GM19099 (cell line): ENCODE data around the gene AHCYL1.

ENCODE experiments used
- POLR2A ChIP-seq: IDR thresholded peaks from 3 replicates; pipeline ENCODE4 v1.6.1; 2011; ENCODE audit warnings: low read depth; ENCODE audit not compliant: insufficient read length; ENCODE audit errors: extremely low read depth

Gene AHCYL1

DNA sequence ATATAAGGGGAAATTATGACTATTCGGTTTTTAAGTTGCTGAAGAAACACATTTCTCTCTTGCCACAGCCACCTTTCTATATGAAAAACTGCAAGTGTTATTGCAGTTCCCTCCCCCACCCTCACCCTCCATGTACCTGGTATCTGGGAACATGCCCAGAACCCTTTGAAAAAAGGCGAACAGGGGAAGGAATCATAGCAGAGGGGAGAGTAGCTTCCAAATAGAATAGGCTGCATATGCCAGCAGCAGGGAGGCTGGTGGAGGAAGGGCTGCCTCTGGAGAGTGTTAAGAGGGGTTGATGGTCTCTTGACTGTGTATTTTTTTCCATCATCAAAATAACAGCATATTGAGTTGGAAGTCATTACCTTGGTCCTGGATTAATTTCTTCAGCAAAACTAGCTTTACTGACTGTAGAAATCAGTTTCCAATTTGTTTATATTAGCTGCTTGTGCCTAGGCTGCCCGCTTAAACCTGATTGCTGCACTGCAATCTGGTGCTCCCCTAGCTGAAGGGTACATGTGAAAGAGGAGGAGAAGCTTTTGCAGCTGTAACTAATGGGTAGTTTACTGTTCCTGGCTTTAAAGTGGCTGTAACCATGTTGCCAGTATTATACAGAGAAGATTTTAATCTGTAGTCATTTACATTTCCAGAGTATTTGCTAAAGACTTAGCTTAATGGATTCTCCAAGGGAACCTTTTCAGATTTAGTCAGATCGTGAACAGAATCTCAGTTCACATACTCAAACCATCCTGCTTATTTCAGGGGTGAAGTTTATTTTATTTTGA is 22.7 kb downstream of the AHCYL1 start:
- no peak for TF ChIP-seq POLR2A

DNA sequence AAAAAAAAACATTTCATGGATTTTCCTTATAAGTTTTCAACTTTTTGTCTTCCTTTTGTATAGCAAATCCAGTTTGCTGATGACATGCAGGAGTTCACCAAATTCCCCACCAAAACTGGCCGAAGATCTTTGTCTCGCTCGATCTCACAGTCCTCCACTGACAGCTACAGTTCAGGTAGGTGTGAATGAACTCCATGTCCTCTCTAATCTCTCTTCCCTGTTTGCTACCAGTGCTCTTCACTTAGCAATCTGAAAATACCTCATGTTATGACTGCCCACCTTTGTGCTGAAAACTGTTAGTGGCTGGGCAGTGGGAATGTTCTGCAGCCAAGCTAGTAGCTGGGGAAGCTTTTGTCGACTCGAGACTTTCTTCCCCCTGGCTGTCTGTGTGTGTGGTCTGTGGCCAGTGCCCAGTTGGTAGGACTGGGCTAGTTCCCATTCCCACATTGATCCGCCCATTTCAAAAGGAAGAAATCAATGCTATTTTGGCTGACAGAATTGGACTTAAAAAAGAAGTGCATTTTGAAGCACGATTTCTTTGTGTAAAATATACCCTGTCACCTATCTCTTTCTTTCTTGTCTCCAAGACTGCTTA is 24.5 kb downstream of the AHCYL1 start:
- TF ChIP-seq POLR2A: no peak

DNA sequence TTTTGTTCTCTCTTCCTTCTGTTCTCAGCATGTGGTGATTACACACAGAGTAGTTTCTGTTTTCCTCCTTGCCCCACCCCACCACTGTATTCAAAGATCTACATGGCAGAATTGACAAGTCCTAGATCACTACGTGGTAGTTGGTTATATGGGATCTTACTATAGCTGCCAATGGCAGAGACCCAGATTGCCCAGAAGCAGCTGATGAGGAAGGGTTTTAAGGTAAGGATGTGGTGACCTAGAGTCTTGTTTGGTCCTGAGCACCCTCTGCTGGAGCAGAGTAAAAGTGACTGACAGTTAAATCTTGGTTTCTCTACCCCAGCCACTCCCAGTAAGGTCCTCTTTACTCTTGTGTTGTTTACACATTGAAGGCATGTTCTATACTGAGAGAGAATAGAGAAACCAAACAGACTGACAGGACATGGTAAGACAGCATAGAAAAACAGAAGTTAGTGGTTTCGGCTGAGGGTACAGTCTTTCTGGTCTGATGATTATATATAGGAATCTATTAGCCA is 27.0 kb downstream of the AHCYL1 start:
- TF ChIP-seq POLR2A: no peak

DNA sequence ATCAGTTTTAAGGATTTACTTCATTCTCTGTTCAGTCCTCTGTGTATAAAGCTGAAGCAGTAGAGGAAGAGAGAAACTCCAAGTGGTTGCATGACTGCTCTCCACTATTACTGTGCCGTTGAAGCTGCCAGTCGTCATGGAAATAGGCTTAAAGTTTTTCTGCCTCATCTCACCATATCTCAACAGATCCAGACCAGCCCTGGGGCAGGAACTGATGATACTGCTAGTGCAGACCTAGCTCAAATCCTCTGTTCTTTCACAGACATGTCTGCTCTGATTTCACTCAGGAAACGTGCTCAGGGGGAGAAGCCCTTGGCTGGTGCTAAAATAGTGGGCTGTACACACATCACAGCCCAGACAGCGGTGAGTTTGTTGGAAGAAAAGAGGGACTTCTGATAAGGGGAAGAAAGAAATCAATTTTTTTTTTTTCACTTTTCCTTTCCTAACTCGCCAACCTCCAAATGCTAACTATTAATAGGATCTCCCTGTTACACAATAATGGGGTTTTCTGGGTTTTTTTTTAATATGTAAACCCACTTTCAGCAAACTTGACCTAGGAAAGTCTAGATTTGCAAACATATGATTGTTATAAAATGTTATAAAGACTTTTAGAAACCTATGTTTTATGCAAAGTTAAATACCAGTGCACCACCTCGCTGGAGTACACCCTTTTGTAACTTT is 27.7 kb downstream of the AHCYL1 start:
- no peak for TF ChIP-seq POLR2A

DNA sequence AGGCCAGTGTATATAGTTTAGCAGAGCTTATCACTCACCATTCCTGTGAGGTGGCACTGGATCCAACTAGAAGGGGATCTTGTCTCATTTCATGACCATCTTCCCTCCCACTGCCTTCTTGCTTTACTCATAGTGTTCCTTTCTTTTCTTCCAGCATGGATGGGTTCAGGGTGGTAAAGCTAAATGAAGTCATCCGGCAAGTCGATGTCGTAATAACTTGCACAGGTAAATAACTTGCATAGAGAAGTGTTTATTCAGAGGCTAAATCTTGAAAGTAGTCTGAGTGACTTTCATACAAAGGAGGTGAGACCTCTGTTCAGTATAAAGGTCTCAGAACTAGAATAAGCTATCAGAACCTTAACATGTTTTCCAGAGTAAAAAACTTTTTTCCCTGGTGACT is 33.2 kb downstream of the AHCYL1 start:
- TF ChIP-seq POLR2A: no peak

DNA sequence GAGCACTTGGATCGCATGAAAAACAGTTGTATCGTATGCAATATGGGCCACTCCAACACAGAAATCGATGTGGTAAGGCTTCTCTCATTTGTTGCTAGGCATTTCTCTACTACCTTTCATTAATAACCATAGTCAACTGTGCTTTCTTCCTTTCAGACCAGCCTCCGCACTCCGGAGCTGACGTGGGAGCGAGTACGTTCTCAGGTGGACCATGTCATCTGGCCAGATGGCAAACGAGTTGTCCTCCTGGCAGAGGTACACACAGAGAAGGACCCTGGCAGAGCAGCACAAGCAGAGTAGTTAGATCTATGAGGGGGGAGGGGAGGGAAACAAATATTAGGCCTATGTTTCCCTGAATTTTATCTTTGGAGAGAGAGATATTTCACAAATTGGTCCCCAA is 33.8 kb downstream of the AHCYL1 start:
- no peak for TF ChIP-seq POLR2A

DNA sequence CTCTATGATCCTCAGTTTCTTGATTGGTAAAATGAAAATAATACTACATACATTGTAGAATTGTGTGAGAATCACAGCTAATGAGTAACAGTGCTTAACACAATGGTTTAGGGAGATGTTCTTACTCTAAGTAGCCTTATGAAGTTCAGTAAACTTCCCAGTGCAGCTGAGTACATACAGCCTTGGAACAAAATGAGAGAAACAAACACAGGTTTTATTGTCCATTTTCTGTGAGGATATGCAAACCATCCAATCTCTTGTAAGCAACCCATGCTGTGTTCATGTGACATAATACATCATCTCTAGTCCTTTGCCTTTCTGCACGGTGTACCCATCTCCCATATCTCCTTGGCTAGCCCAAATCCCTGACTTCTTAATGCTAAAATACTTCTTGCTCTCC is 35.2 kb downstream of the AHCYL1 start:
- TF ChIP-seq POLR2A: no peak

DNA sequence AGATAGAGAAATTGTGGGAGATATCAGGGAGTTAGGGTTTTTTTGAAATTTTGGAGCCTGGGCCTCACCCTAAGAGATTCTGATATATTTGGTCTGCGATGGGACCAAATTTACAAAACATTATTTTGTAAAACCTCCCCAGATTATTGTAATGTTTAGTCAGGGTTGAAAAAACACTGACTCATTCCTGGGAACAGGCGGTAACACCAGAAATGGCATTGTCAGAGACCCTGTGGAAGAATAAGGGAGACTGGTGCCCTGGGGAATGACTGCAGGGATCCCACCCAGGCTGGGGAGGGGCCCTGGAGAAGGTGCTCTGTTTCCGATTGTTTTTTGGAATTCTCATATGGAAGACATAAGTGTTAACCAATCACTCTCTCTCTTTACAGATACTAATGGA is 36.7 kb downstream of the AHCYL1 start:
- TF ChIP-seq POLR2A: no peak

DNA sequence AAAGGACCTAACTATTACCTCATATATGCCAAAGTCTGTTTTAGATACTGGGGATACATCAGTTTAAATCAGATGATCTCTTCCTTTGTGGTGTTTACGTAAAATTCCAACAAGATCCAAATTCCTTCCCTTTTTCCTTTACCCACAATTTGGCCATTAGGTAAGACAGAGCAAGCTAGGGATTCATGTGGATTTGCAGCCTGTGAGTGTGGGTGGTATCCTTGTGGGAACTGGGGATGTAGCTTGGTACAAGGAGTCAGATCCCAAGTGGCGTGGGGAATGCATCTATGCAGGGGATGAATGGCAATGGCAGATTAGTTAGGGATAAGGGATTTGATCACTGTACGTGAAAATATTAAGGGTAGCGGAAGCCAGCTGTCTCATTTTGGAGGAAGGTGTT is 40.0 kb downstream of the AHCYL1 start:
- no peak for TF ChIP-seq POLR2A

DNA sequence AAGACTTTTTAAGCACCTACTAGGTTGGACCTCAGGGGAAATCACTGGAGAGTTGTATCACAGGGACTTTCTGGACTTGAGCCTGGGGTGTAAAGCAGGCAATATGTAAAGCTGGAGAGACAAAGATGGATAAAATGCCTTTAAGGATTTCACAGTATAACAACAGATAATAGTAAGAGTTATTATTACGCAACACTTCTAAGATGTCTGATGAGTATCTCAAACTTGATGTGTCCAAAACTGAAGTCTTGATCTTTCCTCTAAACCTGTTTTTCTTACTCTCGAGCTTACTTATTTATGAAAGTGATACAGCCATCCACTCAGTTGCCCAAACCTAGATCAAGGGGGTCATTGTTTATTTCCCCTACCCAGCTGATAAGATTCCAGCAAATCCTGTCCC is 47.8 kb downstream of the AHCYL1 start:
- TF ChIP-seq POLR2A: no peak

DNA sequence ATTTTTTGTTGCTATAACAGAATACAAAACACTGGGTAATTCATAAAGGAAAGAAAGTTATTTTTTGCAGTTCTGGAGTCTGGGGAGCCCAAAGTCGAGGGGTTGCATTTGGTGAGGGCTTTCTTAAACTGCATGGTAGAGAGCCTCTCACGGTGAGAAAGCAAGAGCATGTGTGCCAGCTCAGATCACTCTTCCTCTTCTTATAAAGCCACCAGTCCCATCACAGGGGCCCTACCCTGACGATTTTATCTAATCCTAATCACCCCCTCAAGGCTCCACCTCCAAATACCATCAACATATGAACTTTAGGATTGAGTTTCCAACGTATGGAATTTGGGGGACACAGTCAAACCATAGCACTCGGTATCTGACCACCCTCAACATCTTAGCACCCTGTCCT is 48.9 kb downstream of the AHCYL1 start:
- no peak for TF ChIP-seq POLR2A

DNA sequence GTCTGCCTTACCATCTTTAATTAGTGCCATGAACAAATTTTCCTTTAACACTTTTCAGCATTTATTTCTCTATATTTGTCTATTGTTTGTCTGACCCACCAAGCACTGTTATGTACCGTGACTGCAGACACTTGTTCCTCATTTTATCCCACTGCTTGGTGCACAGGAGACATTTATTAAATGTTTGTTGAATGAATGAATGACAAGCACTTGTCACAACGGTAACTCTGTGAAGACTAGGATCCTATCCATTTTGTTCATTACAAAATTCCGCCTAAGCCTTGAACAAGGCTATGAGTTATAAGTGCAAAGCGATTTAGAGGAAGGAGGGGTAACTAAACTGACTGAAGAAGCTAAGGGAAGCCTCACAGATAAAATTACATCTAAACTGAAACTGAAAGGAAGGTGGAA is 49.5 kb downstream of the AHCYL1 start:
- no peak for TF ChIP-seq POLR2A

DNA sequence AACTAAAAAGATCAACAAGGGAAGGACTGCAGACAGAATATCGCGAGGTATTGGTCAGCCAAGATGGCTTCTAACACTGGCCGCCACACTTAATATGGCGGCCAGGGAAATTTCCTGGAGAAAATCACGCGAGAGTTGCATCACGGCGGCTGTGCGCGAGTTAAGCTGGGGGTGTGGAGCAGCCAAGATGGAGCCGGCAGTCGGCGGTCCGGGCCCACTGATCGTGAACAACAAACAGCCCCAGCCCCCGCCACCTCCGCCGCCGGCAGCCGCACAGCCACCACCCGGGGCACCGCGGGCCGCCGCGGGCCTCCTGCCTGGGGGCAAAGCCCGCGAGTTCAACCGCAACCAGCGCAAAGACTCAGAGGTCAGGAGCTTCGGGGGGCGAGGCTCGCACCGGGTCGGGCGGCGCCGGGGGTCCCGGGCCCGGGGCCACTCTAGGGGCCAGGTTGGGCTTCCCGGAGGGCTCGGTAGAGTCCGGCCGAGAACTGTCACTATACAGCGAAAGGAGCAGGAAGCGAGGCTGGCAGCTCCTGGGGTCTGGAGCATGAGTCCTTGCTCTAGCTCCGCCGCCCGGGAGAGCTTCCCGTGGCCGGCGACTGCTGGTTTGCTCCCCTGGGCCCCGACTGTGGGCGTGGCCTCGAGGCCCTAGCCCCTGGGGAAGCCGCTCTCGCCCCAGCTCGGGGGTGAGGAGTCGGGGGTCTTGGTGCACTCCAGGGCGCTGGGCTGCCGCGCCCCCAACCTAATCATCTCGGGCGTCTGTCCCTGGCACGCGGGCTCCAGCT is 50.1 kb downstream of the AHCYL1 start, which contains the start of gene STRIP1:
Gene STRIP1, plus strand, starts transcription at position 174 of the 785 bp plus-strand sequence. Its CDS starts 14 bp downstream, at position 188.
- TF ChIP-seq POLR2A: peak; percentile 86

DNA sequence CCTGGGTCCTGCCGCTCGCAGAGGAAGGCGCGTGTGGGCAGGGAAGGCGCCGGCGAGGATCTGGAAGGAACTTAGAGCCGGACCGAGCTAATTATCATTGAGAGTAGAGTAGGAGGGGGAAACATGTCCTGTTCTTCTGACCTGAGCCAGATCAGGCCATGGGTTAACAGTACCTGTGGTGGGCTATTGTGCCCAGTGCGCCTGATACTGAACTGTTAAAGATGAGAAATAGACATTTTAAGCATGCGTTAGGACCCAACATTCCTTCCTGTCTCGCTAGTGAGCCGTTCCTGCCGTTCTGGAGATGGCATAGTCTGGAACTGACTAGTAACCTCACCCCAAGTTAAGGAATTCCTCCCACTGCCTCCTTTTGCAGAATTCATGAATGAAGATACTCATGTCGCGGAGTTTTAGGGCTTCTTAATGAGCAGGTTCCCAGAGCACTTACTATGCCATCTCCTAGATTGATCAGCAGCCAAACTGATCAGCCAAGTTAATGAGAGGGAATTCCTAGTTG is 50.7 kb downstream of the AHCYL1 start:
- no peak for TF ChIP-seq POLR2A

DNA sequence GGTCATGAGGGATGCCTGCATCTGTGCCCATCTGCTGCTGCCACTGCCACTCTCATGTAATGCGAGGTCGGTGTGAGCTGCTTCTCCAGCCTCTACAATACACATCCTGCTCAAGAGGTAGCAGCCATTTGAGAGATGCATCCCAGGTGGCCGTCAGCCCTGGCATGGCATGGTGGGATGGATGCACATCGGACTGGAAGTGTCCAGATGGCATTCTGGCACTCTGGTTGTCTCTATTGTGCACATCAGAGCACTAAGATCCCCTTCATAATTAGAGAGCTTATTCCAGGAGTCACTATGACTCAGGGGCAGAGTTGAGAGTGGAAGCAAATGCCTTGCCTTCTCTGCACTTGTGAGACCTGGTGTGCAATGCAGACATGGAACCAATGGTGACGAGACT is 53.7 kb downstream of the AHCYL1 start:
- no peak for TF ChIP-seq POLR2A
